ENCODE measurements around the gene LST1.

The LST1 gene

GRCh38 chr6:31592396-31592771, 6.3 kb downstream of the LST1 start:
- H3K4me3 ChIP-seq (ENCODE audit: low read depth, low read length), result peak overlapping the region; percentile 25
- no peak for TF ChIP-seq CTCF (IDR thresholded peaks at IDR 0.05; ENCODE audit: low read depth, low read length, missing control alignments)
- no peak for DNase-seq (ENCODE audit: low read depth)

- DNase-seq (ENCODE audit: low read depth), result no peak
- H3K4me3 ChIP-seq (ENCODE audit: low read depth, low read length), result no peak overlapping the region
- peak; percentile 66 for TF ChIP-seq CTCF (IDR thresholded peaks at IDR 0.05; ENCODE audit: low read depth, low read length, missing control alignments)
Observed at GRCh38 chr6:31597006-31597405, 10.9 kb downstream of the LST1 start.

GRCh38 chr6:31607317-31607716, 21.2 kb downstream of the LST1 start:
- DNase-seq (ENCODE audit: low read depth), result no peak
- TF ChIP-seq CTCF (IDR thresholded peaks at IDR 0.05; ENCODE audit: low read depth, low read length, missing control alignments), result no peak
- H3K4me3 ChIP-seq (ENCODE audit: low read depth, low read length), result no peak overlapping the region

GRCh38 chr6:31609519-31610406, 23.7 kb downstream of the LST1 start:
- TF ChIP-seq CTCF (IDR thresholded peaks at IDR 0.05; ENCODE audit: low read depth, low read length, missing control alignments), result no peak
- no peak for DNase-seq (ENCODE audit: low read depth)
- no peak overlapping the region for H3K4me3 ChIP-seq (ENCODE audit: low read depth, low read length)

GRCh38 chr6:31610968-31611367, 24.9 kb downstream of the LST1 start:
- no peak overlapping the region for H3K4me3 ChIP-seq (ENCODE audit: low read depth, low read length)
- no peak for DNase-seq (ENCODE audit: low read depth)
- TF ChIP-seq CTCF (IDR thresholded peaks at IDR 0.05; ENCODE audit: low read depth, low read length, missing control alignments), result no peak

GRCh38 chr6:31614075-31614619, 28.1 kb downstream of the LST1 start:
- no peak for DNase-seq (ENCODE audit: low read depth)
- no peak for TF ChIP-seq CTCF (IDR thresholded peaks at IDR 0.05; ENCODE audit: low read depth, low read length, missing control alignments)
- H3K4me3 ChIP-seq (ENCODE audit: low read depth, low read length), result no peak overlapping the region

All from GM12864 (cell line).